Body of pancreas (tissue), 4 donors: ENCODE measurements around the gene MEIS2.

ENCODE experiments used
- CTCF ChIP-seq, 7 experiments: fragments of 450-650 bp in 4 of 7; fragments of 200-600 bp in 3 of 7; sonication (generic) in 3 of 7; IDR thresholded peaks; one replicate each; pipeline ENCODE4 v1.5.1; 2016 to 2019; ENCODE audit warnings: antibody characterized with exemption in 7 of 7
- POLR2A ChIP-seq, 3 donors: fragments of 450-650 bp; IDR thresholded peaks; one replicate each; pipeline ENCODE4 v1.6.1; 2016; ENCODE audit warnings: antibody characterized with exemption in 3 of 3, mild to moderate bottlenecking in 2 of 3

- no peak for TF ChIP-seq POLR2A (IDR thresholded peaks at IDR 0.05)
- no peak for TF ChIP-seq CTCF (IDR thresholded peaks at IDR 0.05)
Observed at GRCh38 chr15:36982430-36982829, 117.9 kb downstream of the MEIS2 start.
